ENCODE data around the gene CIPC. TPM values are rescaled to one million over a fixed set of nuclear protein-coding genes. Genes with fewer than 3 reads are reported as not detected.

CIPC gene
- total RNA-seq, 1 donor from 2014 or later: 43.2 TPM

- Histone ChIP-seq H3K4me1 (peaks cover 21% of the 10 kb centered on the region), H3K36me3 (no peaks in the 10 kb centered on the region), H3K9me3 (no peaks in the 10 kb centered on the region), H3K4me3 (no peak overlapping the region), H3K27me3 (no peaks in the 10 kb centered on the region), H3K27ac (no peak overlapping the region)
- intact Hi-C loops (cut with DNase I): no loop called here
- no peak for DNase-seq (ENCODE audit: extremely low spot score in 2 of 2)
- peak; percentile 70 to 78 (median 73) for TF ChIP-seq CTCF (IDR thresholded peaks at IDR 0.05)
- no peak for TF ChIP-seq POLR2A (IDR thresholded peaks at IDR 0.05)
- TF ChIP-seq POLR2AphosphoS5 (IDR thresholded peaks at IDR 0.05; ENCODE audit: insufficient read depth in 1 of 2, low read depth in 1 of 2): peak in 1 of 2 donors; percentile 47
Measured at GRCh38 chr14:77094672-77095284, 3.3 kb upstream of the CIPC start.

- H3K36me3 ChIP-seq: no peaks in the 10 kb centered on the region
- H3K9me3 ChIP-seq: no peaks in the 10 kb centered on the region
- DNase-seq (ENCODE audit: extremely low spot score in 2 of 2): no peak
- intact Hi-C loops (cut with DNase I): no loop called here
- H3K4me3 ChIP-seq: peak overlapping the region; percentile 75 to 96
- H3K4me1 ChIP-seq: peaks cover 45% of the 10 kb centered on the region
- TF ChIP-seq POLR2AphosphoS5 (IDR thresholded peaks at IDR 0.05; ENCODE audit: insufficient read depth in 1 of 2, low read depth in 1 of 2): no peak
- TF ChIP-seq POLR2A (IDR thresholded peaks at IDR 0.05): no peak
- H3K27ac ChIP-seq: peak overlapping the region; percentile 99
- H3K27me3 ChIP-seq: no peaks in the 10 kb centered on the region
Measured at GRCh38 chr14:77097006-77097699, 905 bp upstream of the CIPC start.

GRCh38 chr14:77098529-77099353 lies 683 bp downstream of the CIPC start:
- DNase-seq (ENCODE audit: extremely low spot score in 2 of 2): peak in 1 of 2 donors; percentile 93
- peak overlapping the region; percentile 81 to 96 for H3K4me3 ChIP-seq
- H3K4me1 ChIP-seq: peaks cover 61% of the 10 kb centered on the region
- intact Hi-C loops (cut with DNase I): no loop called here
- H3K9me3 ChIP-seq: no peaks in the 10 kb centered on the region
- H3K36me3 ChIP-seq: no peaks in the 10 kb centered on the region
- H3K27me3 ChIP-seq: no peaks in the 10 kb centered on the region
- H3K27ac ChIP-seq: peak overlapping the region; percentile 99
- TF ChIP-seq POLR2A (IDR thresholded peaks at IDR 0.05) (no peak), CTCF (IDR thresholded peaks at IDR 0.05) (no peak), POLR2AphosphoS5 (IDR thresholded peaks at IDR 0.05; ENCODE audit: insufficient read depth in 1 of 2, low read depth in 1 of 2) (no peak)

- H3K36me3 ChIP-seq: no peaks in the 10 kb centered on the region
- H3K27ac ChIP-seq: peak overlapping the region; percentile 99
- no peak for DNase-seq (ENCODE audit: extremely low spot score in 2 of 2)
- no peak for TF ChIP-seq CTCF (IDR thresholded peaks at IDR 0.05)
- TF ChIP-seq POLR2AphosphoS5 (IDR thresholded peaks at IDR 0.05; ENCODE audit: insufficient read depth in 1 of 2, low read depth in 1 of 2): peak in 1 of 2 donors; percentile 87
- H3K27me3 ChIP-seq: no peaks in the 10 kb centered on the region
- intact Hi-C loops (cut with DNase I): no loop called here
- H3K4me3 ChIP-seq: peak overlapping the region; percentile 81 to 96
- peaks cover 70% of the 10 kb centered on the region for H3K4me1 ChIP-seq
- H3K9me3 ChIP-seq: no peaks in the 10 kb centered on the region
Measured at GRCh38 chr14:77099425-77100167, 1.5 kb downstream of the CIPC start.

GRCh38 chr14:77100961-77101360 lies 2.9 kb downstream of the CIPC start:
- no peak for DNase-seq (ENCODE audit: extremely low spot score in 2 of 2)
- no peak for TF ChIP-seq POLR2AphosphoS5 (IDR thresholded peaks at IDR 0.05; ENCODE audit: insufficient read depth in 1 of 2, low read depth in 1 of 2)
- no peak for TF ChIP-seq POLR2A (IDR thresholded peaks at IDR 0.05)
- no peak for TF ChIP-seq CTCF (IDR thresholded peaks at IDR 0.05)
- intact Hi-C loops (cut with DNase I): no loop called here
- Histone ChIP-seq H3K4me1 (peaks cover 77% of the 10 kb centered on the region), H3K9me3 (no peaks in the 10 kb centered on the region), H3K27me3 (no peaks in the 10 kb centered on the region), H3K4me3 (no peak overlapping the region), H3K36me3 (no peaks in the 10 kb centered on the region), H3K27ac (peak overlapping the region; percentile 99)
